NT2/D1 (cell line): ENCODE measurements around the gene HNRNPUL2.

Experiments
- SUZ12 ChIP-seq: IDR thresholded peaks from 2 replicates; pipeline ENCODE4 v1.6.1; 2011; ENCODE audit not compliant: insufficient read length, insufficient read depth; ENCODE audit errors: extremely low read depth
- YY1 ChIP-seq: IDR thresholded peaks from 2 replicates; pipeline ENCODE4 v1.6.1; 2011; ENCODE audit not compliant: insufficient read length, insufficient read depth

DNA sequence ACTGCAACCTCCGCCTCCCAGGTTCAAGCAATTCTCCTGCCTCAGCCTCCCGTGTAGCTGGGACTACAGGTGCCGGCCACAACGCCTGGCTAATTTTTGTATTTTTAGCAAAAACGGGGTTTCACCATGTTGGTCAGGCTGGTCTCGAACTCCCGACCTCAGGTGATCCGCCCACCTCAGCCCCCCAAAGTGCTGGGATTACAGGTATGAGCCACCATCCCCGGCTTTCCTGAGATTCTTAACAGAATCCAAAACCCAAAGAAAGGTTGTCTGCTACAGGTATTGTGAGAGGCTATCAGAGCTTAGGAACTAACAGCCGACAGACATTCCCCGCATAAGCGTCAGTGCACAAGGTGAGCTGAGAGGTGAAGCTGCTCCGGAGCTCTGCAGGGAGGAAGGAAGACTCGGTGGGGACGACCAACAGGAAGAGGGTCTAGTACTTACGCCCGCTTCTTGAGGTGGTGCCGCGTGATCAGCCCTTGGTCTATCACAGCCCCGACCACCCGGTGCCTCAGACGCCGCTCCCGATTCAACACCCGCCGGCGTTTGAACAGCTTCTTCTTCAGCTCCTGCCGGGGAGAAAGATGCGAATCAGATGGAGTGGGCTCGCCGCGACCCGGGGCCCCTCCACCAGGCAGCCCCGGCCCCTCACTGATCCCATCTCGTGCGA, 62.7 kb downstream of the HNRNPUL2 start:
- TF ChIP-seq SUZ12 (no peak), YY1 (no peak)
